ENCODE results near the gene CNIH3.

CNIH3 gene

DNA sequence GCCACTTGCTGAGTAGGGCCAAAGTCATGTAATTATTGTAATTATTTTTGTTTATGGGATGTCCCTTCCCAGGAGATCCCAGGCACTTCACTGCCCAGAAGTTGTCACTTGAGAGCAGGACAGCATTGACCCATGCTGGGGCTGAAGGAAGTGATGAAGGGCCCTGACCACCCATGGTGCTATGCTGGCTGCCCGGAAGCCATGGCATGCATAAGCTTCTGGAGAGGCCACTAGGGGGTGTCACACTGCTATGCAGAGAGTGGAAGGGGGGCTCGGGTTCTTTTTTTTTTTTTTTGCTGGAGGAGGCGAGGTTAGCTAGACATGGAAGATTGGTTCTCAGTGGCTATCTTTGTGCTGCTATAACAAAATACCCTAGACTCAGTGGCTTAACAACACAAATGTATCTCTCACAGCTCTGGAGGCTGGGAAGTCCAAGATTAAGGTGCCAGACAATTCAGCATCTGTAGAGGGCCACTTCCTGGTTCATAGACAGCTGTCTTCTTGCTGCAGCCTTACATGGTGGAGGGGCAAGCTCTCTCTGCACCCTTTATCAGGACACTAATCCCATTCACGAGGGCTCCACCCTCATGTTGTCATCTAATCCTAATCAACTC is 84.9 kb downstream of the CNIH3 start:
- no peak overlapping the region for H3K4me2 ChIP-seq (ENCODE audit: low read depth, low read length, poor library complexity, severe bottlenecking)
- no peaks in the 10 kb centered on the region for H3K36me3 ChIP-seq (ENCODE audit: low read length)
- TF ChIP-seq, protein P1, sequence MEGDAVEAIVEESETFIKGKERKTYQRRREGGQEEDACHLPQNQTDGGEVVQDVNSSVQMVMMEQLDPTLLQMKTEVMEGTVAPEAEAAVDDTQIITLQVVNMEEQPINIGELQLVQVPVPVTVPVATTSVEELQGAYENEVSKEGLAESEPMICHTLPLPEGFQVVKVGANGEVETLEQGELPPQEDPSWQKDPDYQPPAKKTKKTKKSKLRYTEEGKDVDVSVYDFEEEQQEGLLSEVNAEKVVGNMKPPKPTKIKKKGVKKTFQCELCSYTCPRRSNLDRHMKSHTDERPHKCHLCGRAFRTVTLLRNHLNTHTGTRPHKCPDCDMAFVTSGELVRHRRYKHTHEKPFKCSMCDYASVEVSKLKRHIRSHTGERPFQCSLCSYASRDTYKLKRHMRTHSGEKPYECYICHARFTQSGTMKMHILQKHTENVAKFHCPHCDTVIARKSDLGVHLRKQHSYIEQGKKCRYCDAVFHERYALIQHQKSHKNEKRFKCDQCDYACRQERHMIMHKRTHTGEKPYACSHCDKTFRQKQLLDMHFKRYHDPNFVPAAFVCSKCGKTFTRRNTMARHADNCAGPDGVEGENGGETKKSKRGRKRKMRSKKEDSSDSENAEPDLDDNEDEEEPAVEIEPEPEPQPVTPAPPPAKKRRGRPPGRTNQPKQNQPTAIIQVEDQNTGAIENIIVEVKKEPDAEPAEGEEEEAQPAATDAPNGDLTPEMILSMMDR (IDR thresholded peaks at IDR 0.05; ENCODE audit: insufficient read depth, low read length, poor library complexity, severe bottlenecking): peak; percentile 54
- no peak for TF ChIP-seq EZH2phosphoT487 (conservative IDR thresholded peaks at IDR 0.05; ENCODE audit: low read length)

DNA sequence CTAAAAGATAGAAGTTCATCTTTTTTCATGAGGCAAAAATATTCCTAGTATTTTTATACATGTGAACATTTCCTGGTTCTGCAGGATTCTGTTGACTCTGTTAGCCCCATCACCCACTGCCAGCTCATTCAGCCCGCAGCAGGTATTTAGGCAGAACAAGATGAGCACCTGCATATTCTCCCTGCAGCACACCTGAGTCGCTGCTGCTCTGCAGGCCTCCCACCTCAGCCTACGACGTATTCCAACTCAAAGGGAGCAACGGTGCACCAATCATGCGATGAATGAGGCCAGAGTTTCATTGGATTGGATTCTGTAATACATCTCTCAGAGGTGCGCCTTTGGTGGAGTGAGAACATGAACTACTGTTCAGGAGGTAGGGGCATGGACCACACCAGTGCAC is 87.6 kb downstream of the CNIH3 start:
- Histone ChIP-seq H3K4me2 (ENCODE audit: low read depth, low read length, poor library complexity, severe bottlenecking) (no peak overlapping the region), H3K9me3 (ENCODE audit: insufficient read depth, low read length) (no peaks in the 10 kb centered on the region), H3K4me3 (ENCODE audit: insufficient read depth, low read length, poor library complexity, severe bottlenecking) (no peak overlapping the region), H3K27me3 (ENCODE audit: low read length) (no peaks in the 10 kb centered on the region; the same call in 1 of the 2 replicates), H3K9ac (ENCODE audit: low read length) (no peak overlapping the region), H2AFZ (ENCODE audit: low read depth, low read length, severe bottlenecking) (no peak overlapping the region), H3F3A (ENCODE audit: insufficient read depth) (no peaks in the 10 kb centered on the region), H4K20me1 (ENCODE audit: low read depth, low read length) (no peaks in the 10 kb centered on the region), H3K27ac (ENCODE audit: low read depth, low read length) (no peak overlapping the region), H3K36me3 (ENCODE audit: low read length) (no peaks in the 10 kb centered on the region), H3K79me2 (ENCODE audit: insufficient read depth, low read length) (no peaks in the 10 kb centered on the region), H3K9me2 (replicated peaks; ENCODE audit: insufficient read depth, low read length) (no peaks in the 10 kb centered on the region)
- TF ChIP-seq, protein P1 (IDR thresholded peaks at IDR 0.05; ENCODE audit: insufficient read depth, low read length, poor library complexity, severe bottlenecking): no peak
- TF ChIP-seq EZH2phosphoT487 (conservative IDR thresholded peaks at IDR 0.05; ENCODE audit: low read length): no peak

More for the DNA sequence above, 84.9 kb downstream of the CNIH3 start:
- H3K79me2 ChIP-seq (ENCODE audit: insufficient read depth, low read length): no peaks in the 10 kb centered on the region
- H3K4me3 ChIP-seq (ENCODE audit: insufficient read depth, low read length, poor library complexity, severe bottlenecking): no peak overlapping the region
- no peak overlapping the region for H3K9ac ChIP-seq (ENCODE audit: low read length)
- no peaks in the 10 kb centered on the region for H3K9me2 ChIP-seq (replicated peaks; ENCODE audit: insufficient read depth, low read length)
- no peaks in the 10 kb centered on the region for H4K20me1 ChIP-seq (ENCODE audit: low read depth, low read length)
- no peaks in the 10 kb centered on the region for H3K9me3 ChIP-seq (ENCODE audit: insufficient read depth, low read length)
- H3K27me3 ChIP-seq (ENCODE audit: low read length): no peaks in the 10 kb centered on the region
- no peak overlapping the region for H3K27ac ChIP-seq (ENCODE audit: low read depth, low read length)
- H2AFZ ChIP-seq (ENCODE audit: low read depth, low read length, severe bottlenecking): peak overlapping the region; percentile 49
- H3F3A ChIP-seq (ENCODE audit: insufficient read depth): no peaks in the 10 kb centered on the region

DNA sequence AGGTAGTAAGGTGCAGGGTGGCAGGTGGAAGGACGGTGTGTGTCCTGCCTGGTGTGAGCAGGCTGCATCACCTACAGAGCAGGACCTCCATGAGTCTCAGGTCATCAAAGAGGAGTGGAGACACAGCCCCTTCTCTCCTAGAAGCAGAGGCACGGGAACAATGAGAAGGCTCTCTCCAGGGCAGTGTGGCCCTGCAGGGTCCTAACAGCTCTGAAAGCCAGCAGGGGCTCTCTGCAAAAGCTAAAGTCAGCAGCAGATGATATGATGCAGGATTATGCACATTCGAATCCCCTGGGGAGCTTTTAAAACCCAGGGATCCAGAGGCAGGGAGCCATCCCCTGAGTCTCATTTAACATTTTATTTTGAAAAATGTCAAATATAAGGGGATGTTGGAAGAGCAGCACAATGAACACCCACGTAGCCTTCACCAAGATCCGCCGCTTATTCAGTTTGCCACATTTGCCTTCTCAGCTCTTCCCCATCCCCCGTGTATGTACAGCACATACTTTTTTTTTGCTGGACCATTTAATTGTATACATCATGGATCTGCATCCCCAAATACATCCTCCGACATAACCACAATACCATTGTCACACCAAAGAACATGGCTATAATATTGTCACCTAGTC is 88.1 kb downstream of the CNIH3 start:
- Histone ChIP-seq H3K4me3 (ENCODE audit: insufficient read depth, low read length, poor library complexity, severe bottlenecking) (no peak overlapping the region), H3K36me3 (ENCODE audit: low read length) (no peaks in the 10 kb centered on the region), H3K79me2 (ENCODE audit: insufficient read depth, low read length) (no peaks in the 10 kb centered on the region), H4K20me1 (ENCODE audit: low read depth, low read length) (no peaks in the 10 kb centered on the region), H3K9me2 (replicated peaks; ENCODE audit: insufficient read depth, low read length) (no peaks in the 10 kb centered on the region), H2AFZ (ENCODE audit: low read depth, low read length, severe bottlenecking) (no peak overlapping the region), H3K9me3 (ENCODE audit: insufficient read depth, low read length) (no peaks in the 10 kb centered on the region), H3K27me3 (ENCODE audit: low read length) (no peaks in the 10 kb centered on the region; the same call in 1 of the 2 replicates), H3K9ac (ENCODE audit: low read length) (no peak overlapping the region), H3F3A (ENCODE audit: insufficient read depth) (no peaks in the 10 kb centered on the region), H3K4me2 (ENCODE audit: low read depth, low read length, poor library complexity, severe bottlenecking) (no peak overlapping the region), H3K27ac (ENCODE audit: low read depth, low read length) (no peak overlapping the region)
- no peak for TF ChIP-seq EZH2phosphoT487 (conservative IDR thresholded peaks at IDR 0.05; ENCODE audit: low read length)
- TF ChIP-seq, protein P1 (IDR thresholded peaks at IDR 0.05; ENCODE audit: insufficient read depth, low read length, poor library complexity, severe bottlenecking): no peak
